ENCODE data around the gene OBP2A.

DNA sequence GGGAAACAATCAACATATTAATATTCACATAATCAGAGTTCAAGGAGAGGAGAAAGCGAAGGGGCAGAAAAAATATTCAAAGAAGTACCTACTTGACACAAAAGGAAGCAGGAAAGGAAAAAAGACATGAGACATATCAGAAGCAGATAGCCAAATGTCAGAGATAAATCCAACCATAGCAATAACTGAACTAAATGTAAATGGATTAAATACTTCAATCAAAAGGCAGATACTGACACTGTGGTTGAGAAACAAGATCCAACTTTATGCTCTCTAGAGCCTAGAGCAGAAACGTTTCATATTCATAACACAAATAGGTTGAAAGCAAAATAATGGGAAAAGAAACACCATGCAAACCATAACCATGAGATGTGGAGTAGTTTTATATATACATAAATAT, 36.5 kb upstream of the OBP2A start:
- TF ChIP-seq, protein P1, sequence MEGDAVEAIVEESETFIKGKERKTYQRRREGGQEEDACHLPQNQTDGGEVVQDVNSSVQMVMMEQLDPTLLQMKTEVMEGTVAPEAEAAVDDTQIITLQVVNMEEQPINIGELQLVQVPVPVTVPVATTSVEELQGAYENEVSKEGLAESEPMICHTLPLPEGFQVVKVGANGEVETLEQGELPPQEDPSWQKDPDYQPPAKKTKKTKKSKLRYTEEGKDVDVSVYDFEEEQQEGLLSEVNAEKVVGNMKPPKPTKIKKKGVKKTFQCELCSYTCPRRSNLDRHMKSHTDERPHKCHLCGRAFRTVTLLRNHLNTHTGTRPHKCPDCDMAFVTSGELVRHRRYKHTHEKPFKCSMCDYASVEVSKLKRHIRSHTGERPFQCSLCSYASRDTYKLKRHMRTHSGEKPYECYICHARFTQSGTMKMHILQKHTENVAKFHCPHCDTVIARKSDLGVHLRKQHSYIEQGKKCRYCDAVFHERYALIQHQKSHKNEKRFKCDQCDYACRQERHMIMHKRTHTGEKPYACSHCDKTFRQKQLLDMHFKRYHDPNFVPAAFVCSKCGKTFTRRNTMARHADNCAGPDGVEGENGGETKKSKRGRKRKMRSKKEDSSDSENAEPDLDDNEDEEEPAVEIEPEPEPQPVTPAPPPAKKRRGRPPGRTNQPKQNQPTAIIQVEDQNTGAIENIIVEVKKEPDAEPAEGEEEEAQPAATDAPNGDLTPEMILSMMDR (IDR thresholded peaks at IDR 0.05), result no peak
- TF ChIP-seq POLR2A (IDR thresholded peaks at IDR 0.05) (no peak), POLR2AphosphoS5 (IDR thresholded peaks at IDR 0.05; ENCODE audit: insufficient read depth in 1 of 2, low read depth in 1 of 2) (no peak)
